ENCODE data around the gene PDK2.

DNA sequence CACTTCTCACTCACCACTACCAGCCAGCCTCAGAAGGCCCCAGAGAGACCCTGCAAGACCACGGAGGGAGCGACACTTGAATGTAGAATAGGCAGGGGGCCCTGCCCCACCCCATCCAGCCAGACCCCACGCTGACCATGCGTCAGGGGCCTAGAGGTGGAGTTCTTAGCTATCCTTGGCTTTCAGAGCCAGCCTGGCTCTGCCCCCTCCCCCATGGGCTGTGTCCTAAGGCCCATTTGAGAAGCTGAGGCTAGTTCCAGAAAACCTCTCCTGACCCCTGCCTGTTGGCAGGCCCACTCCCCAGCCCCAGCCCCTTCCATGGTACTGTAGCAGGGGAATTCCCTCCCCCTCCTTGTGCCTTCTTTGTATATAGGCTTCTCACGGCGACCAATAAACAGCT lies 5.1 kb upstream of the PDK2 start:
- TF ChIP-seq FOXM1 (IDR thresholded peaks at IDR 0.05; ENCODE audit: borderline replicate concordance, low read depth) (no peak), ZBTB7A (IDR thresholded peaks at IDR 0.05; ENCODE audit: low read depth) (no peak), TEAD4 (IDR thresholded peaks at IDR 0.05) (no peak), RAD21 (IDR thresholded peaks at IDR 0.05; ENCODE audit: low read depth) (no peak), CEBPB (IDR thresholded peaks at IDR 0.05) (no peak)

All from Ishikawa (cell line).